Erythroblast (primary cell): ENCODE measurements around the gene THBS2.

Source experiments
- GATA1 ChIP-seq: IDR thresholded peaks from 2 replicates; pipeline ENCODE4 v1.6.1; 2011; ENCODE audit warnings: low read depth, mild to moderate bottlenecking, control low read depth, low read length, moderate library complexity
- POLR2A ChIP-seq: IDR thresholded peaks from 2 replicates; pipeline ENCODE4 v1.6.1; 2011; ENCODE audit warnings: mild to moderate bottlenecking, low read length

DNA sequence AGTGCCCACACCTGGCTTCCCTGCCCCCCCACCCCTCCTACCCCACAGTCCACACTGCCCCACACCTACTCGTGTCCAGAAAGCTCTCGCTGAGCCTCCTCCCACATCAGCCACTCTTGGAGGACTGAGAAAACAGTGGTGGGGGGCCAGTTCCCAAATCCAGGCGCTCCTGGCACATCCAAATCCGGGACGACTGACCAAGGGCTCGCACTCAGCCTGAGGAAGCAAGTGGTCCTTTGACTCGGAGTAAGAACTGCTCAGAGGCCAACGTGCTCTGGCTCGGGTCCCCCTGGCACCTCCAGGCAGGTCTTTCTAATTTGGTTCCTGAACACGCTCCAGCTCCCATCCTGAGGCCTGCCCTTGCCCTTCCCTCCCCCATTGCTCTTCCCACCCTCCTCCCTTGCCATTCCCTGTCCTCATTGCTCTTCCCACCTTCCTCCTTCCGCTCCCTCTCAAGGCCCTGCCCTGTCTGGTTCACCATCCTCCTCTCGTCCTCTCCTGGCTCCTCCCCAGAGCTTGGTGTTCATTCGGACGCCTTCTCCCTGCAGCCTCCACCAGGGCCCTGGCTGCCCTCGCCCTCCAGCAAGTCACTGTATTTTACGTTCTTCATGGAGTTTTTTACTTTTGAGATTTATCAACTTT is 83.6 kb downstream of the THBS2 start:
- TF ChIP-seq POLR2A, result no peak
- TF ChIP-seq GATA1, result no peak
